SK-N-SH treated with all-trans-retinoic acid at 6 μM for 48 hours (cell line): ENCODE results near the gene TROAP.

Experiments used
- ATAC-seq: fragments of 200-7000 bp; cut with Tn5 transposase; 3 replicates; pipeline ENCODE4 v1.9.1; 2020; ENCODE audit warnings: mild to moderate bottlenecking, moderate library complexity
- ARNTL ChIP-seq: fragments of 450-650 bp; formaldehyde crosslinking; IDR thresholded peaks from 2 replicates; pipeline ENCODE4 v1.5.0; 2020; ENCODE audit warnings: low read depth, mild to moderate bottlenecking, moderate library complexity, borderline replicate concordance
- BACH2 ChIP-seq: fragments of 250-450 bp; sonication (Bioruptor Pico); IDR thresholded peaks from 2 replicates; pipeline ENCODE4 v1.9.0; 2021; ENCODE audit warnings: mild to moderate bottlenecking, borderline replicate concordance
- CREB5 ChIP-seq: fragments of 250-450 bp; sonication (Bioruptor Pico); IDR thresholded peaks from 2 replicates; pipeline ENCODE4 v1.5.1; 2020; ENCODE audit warnings: low read depth, mild to moderate bottlenecking, moderate library complexity
- CSDC2 ChIP-seq: fragments of 250-450 bp; sonication (Bioruptor Pico); IDR thresholded peaks from 2 replicates; pipeline ENCODE4 v1.5.0; 2020; ENCODE audit warnings: mild to moderate bottlenecking, moderate library complexity
- CSRNP3 ChIP-seq: fragments of 250-450 bp; sonication (Bioruptor Pico); IDR thresholded peaks from 2 replicates; pipeline ENCODE4 v1.5.1; 2021; ENCODE audit warnings: mild to moderate bottlenecking, moderate library complexity
- ESRRG ChIP-seq: fragments of 250-450 bp; sonication (Bioruptor Pico); IDR thresholded peaks from 2 replicates; pipeline ENCODE4 v1.6.1; 2021; ENCODE audit warnings: mild to moderate bottlenecking
- GLIS3 ChIP-seq: fragments of 250-450 bp; sonication (Bioruptor Pico); IDR thresholded peaks from 2 replicates; pipeline ENCODE4 v1.5.0; 2020; ENCODE audit warnings: mild to moderate bottlenecking, moderate library complexity
- ISL1 ChIP-seq: fragments of 250-450 bp; sonication (Bioruptor Pico); IDR thresholded peaks from 2 replicates; pipeline ENCODE4 v2.1.2; 2022; ENCODE audit warnings: mild to moderate bottlenecking, moderate library complexity
- OSR1 ChIP-seq: fragments of 250-450 bp; sonication (Bioruptor Pico); IDR thresholded peaks from 2 replicates; pipeline ENCODE4 v1.8.0; 2022; ENCODE audit warnings: moderate library complexity, mild to moderate bottlenecking, inconsistent platforms
- PATZ1 ChIP-seq: fragments of 250-450 bp; sonication (Bioruptor Pico); IDR thresholded peaks from 2 replicates; pipeline ENCODE4 v1.8.0; 2020; ENCODE audit warnings: mild to moderate bottlenecking, moderate library complexity, borderline replicate concordance
- POU6F1 ChIP-seq: fragments of 250-450 bp; sonication (Bioruptor Pico); IDR thresholded peaks from 2 replicates; pipeline ENCODE4 v1.8.0; 2021; ENCODE audit warnings: low read depth, mild to moderate bottlenecking, moderate library complexity, borderline replicate concordance
- PPARA ChIP-seq: fragments of 250-450 bp; sonication (Bioruptor Pico); IDR thresholded peaks from 2 replicates; pipeline ENCODE4 v1.5.0; 2020; ENCODE audit warnings: mild to moderate bottlenecking, borderline replicate concordance
- RARB ChIP-seq: fragments of 250-450 bp; sonication (Bioruptor Pico); IDR thresholded peaks from 2 replicates; pipeline ENCODE4 v1.8.0; 2021; ENCODE audit warnings: mild to moderate bottlenecking, moderate library complexity
- SNAI2 ChIP-seq: fragments of 250-450 bp; sonication (Bioruptor Pico); IDR thresholded peaks from 2 replicates; pipeline ENCODE4 v1.5.0; 2020; ENCODE audit warnings: mild to moderate bottlenecking, moderate library complexity
- TCF4 ChIP-seq: fragments of 250-450 bp; sonication (Bioruptor Pico); IDR thresholded peaks from 2 replicates; pipeline ENCODE4 v1.8.0; 2021; ENCODE audit warnings: mild to moderate bottlenecking, moderate library complexity, borderline replicate concordance
- TOX ChIP-seq: fragments of 250-450 bp; sonication (Bioruptor Pico); IDR thresholded peaks from 2 replicates; pipeline ENCODE4 v1.8.0; 2021; ENCODE audit warnings: mild to moderate bottlenecking, moderate library complexity, borderline replicate concordance
- TSHZ2 ChIP-seq: fragments of 250-450 bp; sonication (Bioruptor Pico); IDR thresholded peaks from 2 replicates; pipeline ENCODE4 v1.5.0; 2020; ENCODE audit warnings: mild to moderate bottlenecking, moderate library complexity
- ZC3H10 ChIP-seq: fragments of 250-450 bp; sonication (Bioruptor Pico); IDR thresholded peaks from 2 replicates; pipeline ENCODE4 v1.5.1; 2021; ENCODE audit warnings: mild to moderate bottlenecking, moderate library complexity
- ZFP3 ChIP-seq: fragments of 250-450 bp; sonication (Bioruptor Pico); IDR thresholded peaks from 2 replicates; pipeline ENCODE4 v1.5.0; 2020; ENCODE audit warnings: mild to moderate bottlenecking, moderate library complexity
- ZFP30 ChIP-seq: fragments of 450-650 bp; formaldehyde crosslinking; IDR thresholded peaks from 2 replicates; pipeline ENCODE4 v1.5.0; 2022; ENCODE audit warnings: mild to moderate bottlenecking, moderate library complexity
- ZNF565 ChIP-seq: fragments of 450-650 bp; formaldehyde crosslinking; conservative IDR thresholded peaks from 2 replicates; pipeline ENCODE4 v1.5.0; 2020; ENCODE audit warnings: low read depth, mild to moderate bottlenecking, moderate library complexity
- ZNF70 ChIP-seq: fragments of 450-650 bp; formaldehyde crosslinking; IDR thresholded peaks from 2 replicates; pipeline ENCODE4 v1.5.0; 2020; ENCODE audit warnings: mild to moderate bottlenecking, moderate library complexity
- ZNF8 ChIP-seq: fragments of 450-650 bp; formaldehyde crosslinking; IDR thresholded peaks from 2 replicates; pipeline ENCODE4 v1.5.0; 2020; ENCODE audit warnings: mild to moderate bottlenecking, moderate library complexity

TROAP gene

GRCh38 chr12:49322708-49323523, at the start of gene TROAP:
Gene TROAP (plus strand): TSS chr12:49323255. CDS start chr12:49323609, 354 bp downstream.
- ATAC-seq, result peak; percentile 100
- TF ChIP-seq ESRRG (CRISPR knock-in tag) (no peak), BACH2 (no peak), CREB5 (CRISPR knock-in tag) (no peak), SNAI2 (CRISPR knock-in tag) (no peak), PATZ1 (CRISPR knock-in tag) (no peak), ZC3H10 (CRISPR knock-in tag) (no peak), CSDC2 (no peak), PPARA (CRISPR knock-in tag) (no peak), TOX (no peak), ZFP30 (CRISPR knock-in tag) (no peak), ARNTL (CRISPR knock-in tag) (no peak), ZFP3 (no peak), ISL1 (CRISPR knock-in tag) (no peak), RARB (CRISPR knock-in tag) (no peak), ZNF8 (CRISPR knock-in tag) (no peak)

- no peak for TF ChIP-seq POU6F1
- no peak for TF ChIP-seq ZNF70 (CRISPR knock-in tag)
- no peak for TF ChIP-seq GLIS3 (CRISPR knock-in tag)
- TF ChIP-seq OSR1 (CRISPR knock-in tag), result no peak
- no peak for TF ChIP-seq ZFP3
- no peak for TF ChIP-seq ESRRG (CRISPR knock-in tag)
- TF ChIP-seq CREB5 (CRISPR knock-in tag), result no peak
- TF ChIP-seq TCF4 (CRISPR knock-in tag), result no peak
- no peak for TF ChIP-seq TSHZ2 (CRISPR knock-in tag)
- TF ChIP-seq ISL1 (CRISPR knock-in tag), result no peak
- TF ChIP-seq SNAI2 (CRISPR knock-in tag), result no peak
- no peak for TF ChIP-seq RARB (CRISPR knock-in tag)
- no peak for TF ChIP-seq CSRNP3 (CRISPR knock-in tag)
- no peak for TF ChIP-seq ZNF565 (CRISPR knock-in tag)
- no peak for TF ChIP-seq TOX
- TF ChIP-seq PPARA (CRISPR knock-in tag), result no peak
- no peak for TF ChIP-seq ZNF8 (CRISPR knock-in tag)
- TF ChIP-seq CSDC2, result no peak
- no peak for ATAC-seq
Measured at GRCh38 chr12:49273726-49274395, 49.2 kb upstream of the TROAP start.
